IMR-90 (cell line): ENCODE results near the gene ATF7IP2. TPM values are rescaled to one million over a fixed set of nuclear protein-coding genes. Genes with fewer than 3 reads are reported as not detected.

Experiments used
- ATAC-seq: fragments of 200-7000 bp; cut with Tn5 transposase; 2 replicates; pipeline ENCODE4 v1.9.1; 2020; ENCODE audit warnings: low read depth, mild to moderate bottlenecking, moderate library complexity
- BruUV-seq: library from RNA; stranded (reverse); fragments of 400-500 nt; replicated peaks from 2 replicates; lab custom pipeline; 2021; lab: Mats Ljungman, UMichigan
- CTCF ChIA-PET: fragments of 300-600 bp; formaldehyde crosslinking; extraction: SDS; loops from one replicate; lab custom pipeline; 2021; ENCODE audit warnings: antibody characterized with exemption; lab: Yijun Ruan, JAX
- POLR2A ChIA-PET: fragments of 300-600 bp; sonication (Branson Sonifier 250); formaldehyde crosslinking; loops from one replicate; lab custom pipeline; 2022; ENCODE audit warnings: antibody characterized with exemption; ENCODE audit not compliant: unreplicated experiment; lab: Charles Lee
- DNase-seq: peaks from one replicate; pipeline ENCODE4 v3.0.0; 2013
- H2AFZ ChIP-seq: replicated peaks from 2 replicates; pipeline ENCODE3; 2013; ENCODE audit warnings: low read length, mild to moderate bottlenecking; ENCODE audit not compliant: poor library complexity
- H2AK5ac ChIP-seq: 2 replicates; pipeline ENCODE4 v1.6.1; 2013; ENCODE audit warnings: low read depth, low read length, inconsistent platforms
- H2AK9ac ChIP-seq: replicated peaks from 2 replicates; pipeline ENCODE3; 2013; ENCODE audit warnings: mild to moderate bottlenecking, low read depth, low read length, moderate library complexity; ENCODE audit not compliant: poor library complexity
- H2BK120ac ChIP-seq: 2 replicates; pipeline ENCODE4 v1.6.1; 2013; ENCODE audit warnings: low read depth, low read length, inconsistent platforms
- H2BK15ac ChIP-seq: 3 replicates; pipeline ENCODE4 v1.6.1; 2013; ENCODE audit warnings: low read depth, low read length, inconsistent platforms
- H2BK20ac ChIP-seq: 2 replicates; pipeline ENCODE4 v1.6.1; 2013; ENCODE audit warnings: low read depth, mild to moderate bottlenecking, inconsistent platforms, low read length, moderate library complexity
- H2BK5ac ChIP-seq: 2 replicates; pipeline ENCODE4 v1.6.1; 2013; ENCODE audit warnings: mild to moderate bottlenecking, low read depth, low read length, inconsistent platforms; ENCODE audit not compliant: poor library complexity, severe bottlenecking
- H3K14ac ChIP-seq: replicated peaks from 2 replicates; pipeline ENCODE4 v1.6.1; 2013; ENCODE audit warnings: low read depth, low read length, inconsistent platforms
- H3K18ac ChIP-seq: 2 replicates; pipeline ENCODE4 v1.6.1; 2013; ENCODE audit warnings: low read depth, low read length, control low read depth
- H3K23ac ChIP-seq: 2 replicates; pipeline ENCODE4 v1.6.1; 2013; ENCODE audit warnings: low read depth, low read length, inconsistent platforms
- H3K27ac ChIP-seq: 2 replicates; pipeline ENCODE4 v1.5.1; 2013; ENCODE audit warnings: mild to moderate bottlenecking, control low read depth, low read length; ENCODE audit not compliant: insufficient read depth
- H3K27me3 ChIP-seq: 2 replicates; pipeline ENCODE4 v1.6.1; 2013; ENCODE audit warnings: low read length; ENCODE audit not compliant: control insufficient read depth, insufficient read depth
- H3K36me3 ChIP-seq: 2 replicates; pipeline ENCODE4 v1.6.1; 2013; ENCODE audit warnings: low read length, mixed read lengths; ENCODE audit not compliant: control insufficient read depth, insufficient read depth
- H3K4ac ChIP-seq: 2 replicates; pipeline ENCODE4 v1.6.1; 2013; ENCODE audit warnings: low read depth, low read length, inconsistent platforms
- H3K4me1 ChIP-seq: 2 replicates; pipeline ENCODE4 v1.6.1; 2013; ENCODE audit warnings: low read length, mixed read lengths; ENCODE audit not compliant: control insufficient read depth, insufficient read depth
- H3K4me2 ChIP-seq: 2 replicates; pipeline ENCODE4 v1.6.1; 2013; ENCODE audit warnings: low read depth, mild to moderate bottlenecking, control low read depth, low read length, moderate library complexity
- H3K4me3 ChIP-seq: 2 replicates; pipeline ENCODE4 v1.5.1; 2013; ENCODE audit warnings: low read depth, mild to moderate bottlenecking, control low read depth, low read length, moderate library complexity; ENCODE audit not compliant: insufficient read depth
- H3K56ac ChIP-seq: 2 replicates; pipeline ENCODE4 v1.6.1; 2013; ENCODE audit warnings: low read length, inconsistent platforms; ENCODE audit not compliant: insufficient read depth; ENCODE audit errors: extremely low read depth
- H3K79me1 ChIP-seq, 2 experiments: 2 replicates each; pipeline ENCODE4 v1.6.1; 2013; ENCODE audit warnings: low read length in 2 of 2, inconsistent platforms in 1 of 2, low read depth in 1 of 2
- H3K9ac ChIP-seq: 2 replicates; pipeline ENCODE4 v1.6.1; 2013; ENCODE audit warnings: low read depth, low read length, control low read depth
- H3K9me1 ChIP-seq: 2 replicates; pipeline ENCODE4 v1.6.1; 2013; ENCODE audit warnings: low read length, inconsistent platforms; ENCODE audit not compliant: insufficient read depth
- H3K9me3 ChIP-seq: 2 replicates; pipeline ENCODE4 v1.6.1; 2013; ENCODE audit warnings: low read length; ENCODE audit not compliant: control insufficient read depth, insufficient read depth
- H4K20me1 ChIP-seq: 2 replicates; pipeline ENCODE4 v1.6.1; 2013; ENCODE audit warnings: low read length, inconsistent platforms; ENCODE audit not compliant: insufficient read depth
- H4K5ac ChIP-seq: 2 replicates; pipeline ENCODE4 v1.6.1; 2013; ENCODE audit warnings: mild to moderate bottlenecking, low read depth, low read length, control low read depth
- H4K8ac ChIP-seq, 2 experiments: 2 replicates each; pipeline ENCODE4 v1.6.1; 2013; ENCODE audit warnings: low read depth in 2 of 2, low read length in 2 of 2, control low read depth in 1 of 2, inconsistent platforms in 1 of 2
- H4K91ac ChIP-seq: 2 replicates; pipeline ENCODE4 v1.6.1; 2013; ENCODE audit warnings: low read depth, low read length, inconsistent platforms; ENCODE audit not compliant: insufficient read depth
- BHLHE40 ChIP-seq: fragments of 150-350 bp; IDR thresholded peaks from 2 replicates; pipeline ENCODE4 v1.6.1; 2016; ENCODE audit warnings: mild to moderate bottlenecking, low read depth, low read length
- FOS ChIP-seq: fragments of 150-350 bp; IDR thresholded peaks from 2 replicates; pipeline ENCODE4 v1.6.1; 2016; ENCODE audit warnings: low read depth, low read length
- MAFK ChIP-seq: IDR thresholded peaks from 2 replicates; pipeline ENCODE4 v1.6.1; 2012; ENCODE audit warnings: low read depth, low read length, improper control_type of control experiment
- MAZ ChIP-seq: IDR thresholded peaks from 2 replicates; pipeline ENCODE4 v1.6.1; 2012; ENCODE audit warnings: low read depth, mild to moderate bottlenecking, low read length, improper control_type of control experiment, moderate library complexity, borderline replicate concordance
- MXI1 ChIP-seq: IDR thresholded peaks from 2 replicates; pipeline ENCODE4 v1.6.1; 2012; ENCODE audit warnings: low read depth, mild to moderate bottlenecking, low read length, moderate library complexity, borderline replicate concordance
- RCOR1 ChIP-seq: IDR thresholded peaks from 2 replicates; pipeline ENCODE4 v1.6.1; 2012; ENCODE audit warnings: mild to moderate bottlenecking, low read length, improper control_type of control experiment; ENCODE audit not compliant: insufficient replicate concordance
- RFX5 ChIP-seq: IDR thresholded peaks from 2 replicates; pipeline ENCODE4 v1.8.0; 2012; ENCODE audit warnings: low read depth, mild to moderate bottlenecking, low read length, moderate library complexity
- SMC3 ChIP-seq: fragments of 150-350 bp; IDR thresholded peaks from 2 replicates; pipeline ENCODE4 v1.6.1; 2016; ENCODE audit warnings: low read depth, mild to moderate bottlenecking, antibody characterized with exemption, low read length, moderate library complexity
- USF2 ChIP-seq: fragments of 150-350 bp; IDR thresholded peaks from 2 replicates; pipeline ENCODE4 v1.6.1; 2017; ENCODE audit warnings: mild to moderate bottlenecking, antibody characterized with exemption, low read length, low read depth
- WGBS, 2 experiments: methylation state at CpG; one replicate each; pipeline versions ENCODE4 v1.1.5 to v1.1.7; 2013; ENCODE audit warnings: missing lambda C conversion rate in 2 of 2; ENCODE audit not compliant: insufficient read length in 1 of 2; ENCODE audit errors: extremely low coverage in 2 of 2; 5-methylcytosine and 5-hydroxymethylcytosine counted together
- dilution Hi-C: fragments of 300-500 bp; cut with HindIII; formaldehyde crosslinking; loops from one replicate; pipeline ENCODE4 v1.14.3; 2018; ENCODE audit warnings: low sequenced_read_pairs; ENCODE audit not compliant: unreplicated experiment
- in situ Hi-C: fragments of 300-500 bp; cut with MboI; formaldehyde crosslinking; loops from 3 replicates; pipeline ENCODE4 v1.14.3; 2019; ENCODE audit warnings: low sequenced_read_pairs, inconsistent platforms, mixed read lengths
- intact Hi-C: fragments of 100-400 bp; cut with micrococcal nuclease; formaldehyde crosslinking; loops from 2 replicates; pipeline ENCODE4 v1.10.0; 2022
- polyA plus RNA-seq, 3 experiments: library from polyadenylated mRNA; depleted of rRNA; stranded (reverse); fragments of >200 nt; gene quantifications; 2 replicates each; pipeline ENCODE4 v1.2.3, GENCODE V29; 2012; ENCODE audit warnings: low replicate concordance in 1 of 3
- total RNA-seq: library from RNA; depleted of rRNA; stranded (reverse); fragments of >200 nt; gene quantifications from 2 replicates; pipeline ENCODE4 v1.2.3, GENCODE V29; 2012

ATF7IP2 gene
- total and polyA plus RNA-seq, 2 of the 4 experiments (the other 2 are of a cell fraction), result 2.7 to 3.6 TPM

- POLR2A ChIA-PET, result no interaction called here
- H3K9me3 ChIP-seq, result 0 out of 2 replicates have a peak, but pooled peaks cover 2% of the 10 kb centered on the region
- no peak overlapping the region for H3K56ac ChIP-seq
- CTCF ChIA-PET, result no interaction called here
- dilution Hi-C loops, result no loop called here
- no peak overlapping the region for H3K4me2 ChIP-seq
- no peaks in the 10 kb centered on the region for H3K27me3 ChIP-seq
- no peak overlapping the region for H2BK120ac ChIP-seq
- no peak overlapping the region for H3K4ac ChIP-seq
- no peak overlapping the region for H3K9ac ChIP-seq
- H3K36me3 ChIP-seq, result no peaks in the 10 kb centered on the region
- H3K4me1 ChIP-seq, result no peaks in the 10 kb centered on the region
- H3K4me3 ChIP-seq, result no peak overlapping the region
- no peak overlapping the region for H2AK9ac ChIP-seq
- DNase-seq, result no peak
- no peak overlapping the region for H2BK15ac ChIP-seq
- H4K5ac ChIP-seq, result no peak overlapping the region
- no peaks in the 10 kb centered on the region for H4K20me1 ChIP-seq
- no peak overlapping the region for H3K23ac ChIP-seq
- H2AFZ ChIP-seq, result no peak overlapping the region
- H3K27ac ChIP-seq, result no peak overlapping the region
- no peaks in the 10 kb centered on the region for H3K9me1 ChIP-seq
- no peak overlapping the region for H3K18ac ChIP-seq
- intact Hi-C loops, result no loop called here
- H4K91ac ChIP-seq, result no peak overlapping the region
- no peak overlapping the region for H4K8ac ChIP-seq
- in situ Hi-C loops, result no loop called here
- no peak overlapping the region for H2BK5ac ChIP-seq
- no peak overlapping the region for H2AK5ac ChIP-seq
- no peak overlapping the region for H2BK20ac ChIP-seq
- no CpG with 5 or more reads among the region's 5 CpGs for WGBS, 2 experiments
- no peak overlapping the region for H3K14ac ChIP-seq
- BruUV-seq, result no TSS peak
- ATAC-seq, result no peak
- no peak for TF ChIP-seq MAZ
- TF ChIP-seq USF2, result no peak
- no peak for TF ChIP-seq MAFK
- no peak for TF ChIP-seq MXI1
- no peak for TF ChIP-seq RCOR1
- no peak for TF ChIP-seq FOS
- TF ChIP-seq BHLHE40, result no peak
- TF ChIP-seq RFX5, result no peak
- TF ChIP-seq SMC3, result no peak
- H3K79me1 ChIP-seq, result no peaks in the 10 kb centered on the region
These were observed 3.1 kb downstream of the ATF7IP2 start for GRCh38 chr16:10388988-10389387.
